Activated naive CD4-positive, alpha-beta T cell treated with anti-CD3 and anti-CD28 coated beads, Interleukin-2, amount 50 U/mL, for 16 hours (primary cell): ENCODE measurements around the gene C10orf71.

Source experiments
- DNase-seq: peaks from one replicate; pipeline ENCODE4 v3.0.0-alpha.2; 2020

The C10orf71 gene

GRCh38 chr10:49296836-49297235, 2.1 kb upstream of the C10orf71 start:
- DNase-seq, result no peak

GRCh38 chr10:49297818-49298670, 926 bp upstream of the C10orf71 start:
- no peak for DNase-seq

- DNase-seq, result no peak
These were observed 343 bp upstream of the C10orf71 start for GRCh38 chr10:49298671-49298982.

GRCh38 chr10:49299816-49300139, 808 bp downstream of the C10orf71 start:
- no peak for DNase-seq

- DNase-seq, result no peak
These were observed 1.4 kb downstream of the C10orf71 start for GRCh38 chr10:49300140-49300974.

GRCh38 chr10:49301302-49301701, 2.3 kb downstream of the C10orf71 start:
- DNase-seq, result no peak

GRCh38 chr10:49302088-49302487, 3.1 kb downstream of the C10orf71 start:
- DNase-seq, result no peak

- no peak for DNase-seq
These were observed 4.7 kb downstream of the C10orf71 start for GRCh38 chr10:49303711-49304110.

- no peak for DNase-seq
These were observed 5.2 kb downstream of the C10orf71 start for GRCh38 chr10:49304137-49304536.

GRCh38 chr10:49307921-49308320, 9.0 kb downstream of the C10orf71 start:
- no peak for DNase-seq

GRCh38 chr10:49308881-49309280, 9.9 kb downstream of the C10orf71 start:
- no peak for DNase-seq

GRCh38 chr10:49309691-49310411, 10.9 kb downstream of the C10orf71 start:
- no peak for DNase-seq

GRCh38 chr10:49310460-49310859, 11.5 kb downstream of the C10orf71 start:
- no peak for DNase-seq

- no peak for DNase-seq
These were observed 12.1 kb downstream of the C10orf71 start for GRCh38 chr10:49310901-49311554.

- no peak for DNase-seq
These were observed 12.7 kb downstream of the C10orf71 start for GRCh38 chr10:49311555-49312236.

- DNase-seq, result no peak
These were observed 13.4 kb downstream of the C10orf71 start for GRCh38 chr10:49312246-49312869.

GRCh38 chr10:49313501-49314070, 14.6 kb downstream of the C10orf71 start:
- no peak for DNase-seq

- DNase-seq, result no peak
These were observed 15.8 kb downstream of the C10orf71 start for GRCh38 chr10:49314806-49315205.

GRCh38 chr10:49318028-49318427, 19.1 kb downstream of the C10orf71 start:
- no peak for DNase-seq

GRCh38 chr10:49318755-49319154, 19.8 kb downstream of the C10orf71 start:
- no peak for DNase-seq

- no peak for DNase-seq
These were observed 20.2 kb downstream of the C10orf71 start for GRCh38 chr10:49319206-49319605.

GRCh38 chr10:49320191-49320590, 21.2 kb downstream of the C10orf71 start:
- no peak for DNase-seq
